Breast epithelium (tissue), 3 donors: ENCODE data around the gene CCDC92B.

ENCODE experiments used
- CTCF ChIP-seq, 3 donors: fragments of 450-650 bp; IDR thresholded peaks; one replicate each; pipeline ENCODE4 v1.5.1; 2016 to 2017; ENCODE audit warnings: antibody characterized with exemption in 3 of 3, mild to moderate bottlenecking in 3 of 3, moderate library complexity in 3 of 3
- POLR2A ChIP-seq: fragments of 450-650 bp; IDR thresholded peaks from one replicate; pipeline ENCODE4 v1.6.1; 2016; ENCODE audit warnings: antibody characterized with exemption, mild to moderate bottlenecking, moderate library complexity

GRCh38 chr17:2796164-2797125 is 47.0 kb upstream of the CCDC92B start, which contains the start of gene RAP1GAP2:
- TF ChIP-seq POLR2A = no peak
- TF ChIP-seq CTCF (IDR thresholded peaks at IDR 0.05) = no peak
